Renal cortex interstitium (tissue), 11 donors: Measurements from ENCODE around the gene RBBP5. TPM values are rescaled to one million over a fixed set of nuclear protein-coding genes. Genes with fewer than 3 reads are reported as not detected.
A peak's percentile ranks its signal among the peaks of the same experiment; 100 is the strongest.

Experiments
- DNase-seq, 11 donors: peaks; one replicate each; pipeline ENCODE4 v3.0.0-alpha.2; 2013; ENCODE audit warnings: low read depth in 9 of 11, low spot score in 4 of 11; ENCODE audit errors: extremely low read depth in 1 of 11
- polyA plus RNA-seq, 3 donors: library from polyadenylated mRNA; unstranded; fragments of 120-200 nt; gene quantifications; one replicate each; pipeline ENCODE4 v1.2.1, GENCODE V29; 2013; ENCODE audit not compliant: insufficient read length in 3 of 3

The RBBP5 gene
- polyA plus RNA-seq, 3 donors: 18.7 to 22.1 (median 20.7) TPM

GRCh38 chr1:205066141-205066818 is 55.5 kb downstream of the RBBP5 start:
- no peak for DNase-seq

- DNase-seq: no peak
Observed at GRCh38 chr1:205065666-205066065, 56.1 kb downstream of the RBBP5 start.

GRCh38 chr1:205064741-205065316 is 56.9 kb downstream of the RBBP5 start:
- DNase-seq: no peak

GRCh38 chr1:205064301-205064700 is 57.5 kb downstream of the RBBP5 start:
- no peak for DNase-seq

- no peak for DNase-seq
Observed at GRCh38 chr1:205062895-205063294, 58.9 kb downstream of the RBBP5 start.

GRCh38 chr1:205062319-205062718 is 59.5 kb downstream of the RBBP5 start:
- DNase-seq: no peak

- peak; percentile 60 to 84 (median 77) for DNase-seq
Observed at GRCh38 chr1:205061665-205062069, 60.1 kb downstream of the RBBP5 start.

- DNase-seq: no peak
Observed at GRCh38 chr1:205061227-205061626, 60.6 kb downstream of the RBBP5 start.

- DNase-seq: no peak
Observed at GRCh38 chr1:205060746-205061145, 61.0 kb downstream of the RBBP5 start.

GRCh38 chr1:205059660-205060059 is 62.1 kb downstream of the RBBP5 start:
- DNase-seq: no peak

- DNase-seq: no peak
Observed at GRCh38 chr1:205058853-205059252, 62.9 kb downstream of the RBBP5 start.

GRCh38 chr1:205057808-205058575 is 63.8 kb downstream of the RBBP5 start:
- no peak for DNase-seq

GRCh38 chr1:205056956-205057568 is 64.7 kb downstream of the RBBP5 start:
- no peak for DNase-seq

GRCh38 chr1:205056188-205056611 is 65.6 kb downstream of the RBBP5 start:
- DNase-seq: no peak

- DNase-seq: no peak
Observed at GRCh38 chr1:205054013-205054412, 67.8 kb downstream of the RBBP5 start.

- no peak for DNase-seq
Observed at GRCh38 chr1:205053296-205053695, 68.5 kb downstream of the RBBP5 start.

- no peak for DNase-seq
Observed at GRCh38 chr1:205052690-205053089, 69.1 kb downstream of the RBBP5 start.

GRCh38 chr1:205049479-205049878 is 72.3 kb downstream of the RBBP5 start:
- DNase-seq: no peak

GRCh38 chr1:205048382-205048781 is 73.4 kb downstream of the RBBP5 start:
- no peak for DNase-seq

- DNase-seq: no peak
Observed at GRCh38 chr1:205047764-205048231, 74.0 kb downstream of the RBBP5 start.
